Peyer's patch (tissue), 4 donors: ENCODE results near the gene SNTG2.

Experiments used
- POLR2A ChIP-seq, 2 donors: fragments of 450-650 bp; IDR thresholded peaks; one replicate each; pipeline ENCODE4 v1.5.1; 2017; ENCODE audit warnings: antibody characterized with exemption in 2 of 2, mild to moderate bottlenecking in 2 of 2, moderate library complexity in 2 of 2
- TF ChIP-seq, protein P1 (sequence below), 6 experiments: fragments of 450-650 bp in 4 of 6; fragments of 200-600 bp in 2 of 6; sonication (generic) in 1 of 6; IDR thresholded peaks; one replicate each; pipeline ENCODE4 v1.5.1; 2017 to 2019; ENCODE audit warnings: antibody characterized with exemption in 6 of 6, mild to moderate bottlenecking in 3 of 6, moderate library complexity in 1 of 6

DNA sequence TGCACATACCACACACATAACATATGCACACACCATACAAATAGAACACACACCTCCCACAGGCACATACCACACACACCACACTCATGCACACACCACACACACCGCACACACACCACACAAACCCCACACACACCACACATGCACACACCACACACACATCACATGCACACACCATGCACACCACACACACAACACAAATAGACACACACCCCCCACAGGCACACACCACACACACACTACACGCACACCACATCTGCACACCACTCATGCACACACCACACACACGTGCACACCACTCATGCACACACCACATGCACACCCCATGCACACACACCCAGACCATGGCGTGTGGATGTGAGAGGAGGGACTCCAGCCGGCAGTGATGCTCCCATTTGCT is 300.9 kb downstream of the SNTG2 start:
- TF ChIP-seq, protein P1, sequence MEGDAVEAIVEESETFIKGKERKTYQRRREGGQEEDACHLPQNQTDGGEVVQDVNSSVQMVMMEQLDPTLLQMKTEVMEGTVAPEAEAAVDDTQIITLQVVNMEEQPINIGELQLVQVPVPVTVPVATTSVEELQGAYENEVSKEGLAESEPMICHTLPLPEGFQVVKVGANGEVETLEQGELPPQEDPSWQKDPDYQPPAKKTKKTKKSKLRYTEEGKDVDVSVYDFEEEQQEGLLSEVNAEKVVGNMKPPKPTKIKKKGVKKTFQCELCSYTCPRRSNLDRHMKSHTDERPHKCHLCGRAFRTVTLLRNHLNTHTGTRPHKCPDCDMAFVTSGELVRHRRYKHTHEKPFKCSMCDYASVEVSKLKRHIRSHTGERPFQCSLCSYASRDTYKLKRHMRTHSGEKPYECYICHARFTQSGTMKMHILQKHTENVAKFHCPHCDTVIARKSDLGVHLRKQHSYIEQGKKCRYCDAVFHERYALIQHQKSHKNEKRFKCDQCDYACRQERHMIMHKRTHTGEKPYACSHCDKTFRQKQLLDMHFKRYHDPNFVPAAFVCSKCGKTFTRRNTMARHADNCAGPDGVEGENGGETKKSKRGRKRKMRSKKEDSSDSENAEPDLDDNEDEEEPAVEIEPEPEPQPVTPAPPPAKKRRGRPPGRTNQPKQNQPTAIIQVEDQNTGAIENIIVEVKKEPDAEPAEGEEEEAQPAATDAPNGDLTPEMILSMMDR (IDR thresholded peaks at IDR 0.05): no peak
- TF ChIP-seq POLR2A (IDR thresholded peaks at IDR 0.05): no peak
